Measurements from ENCODE around the gene TIMP2. TPM values are rescaled to one million over a fixed set of nuclear protein-coding genes. Genes with fewer than 3 reads are reported as not detected.

TIMP2 gene
- total and polyA plus RNA-seq, 2 of the 13 experiments (the other 11 are each of a cell fraction or from before 2014, with no cell fraction given): 3.8 to 8.5 TPM

GRCh38 chr17:78929908-78930775 lies 5.0 kb upstream of the TIMP2 start (continued):
- TF ChIP-seq ZNF777 (CRISPR knock-in tag; IDR thresholded peaks at IDR 0.05) (no peak), SKIL (CRISPR knock-in tag; IDR thresholded peaks at IDR 0.05; ENCODE audit: borderline replicate concordance) (0 out of 2 replicates have a peak, but pooled peaks have one; percentile 17), ZSCAN20 (CRISPR knock-in tag; IDR thresholded peaks at IDR 0.05; ENCODE audit: borderline replicate concordance) (no peak), MAX (IDR thresholded peaks at IDR 0.05) (0 out of 2 replicates have a peak, but pooled peaks have one; percentile 6), ZNF20 (CRISPR knock-in tag; IDR thresholded peaks at IDR 0.05) (no peak), ZNF564 (CRISPR knock-in tag; IDR thresholded peaks at IDR 0.05) (no peak), PAX8 (CRISPR knock-in tag; IDR thresholded peaks at IDR 0.05; ENCODE audit: borderline replicate concordance) (no peak), MXD1 (CRISPR knock-in tag; IDR thresholded peaks at IDR 0.05) (no peak), ZNF496 (CRISPR knock-in tag; IDR thresholded peaks at IDR 0.05; ENCODE audit: insufficient replicate concordance) (no peak), NR0B2 (CRISPR knock-in tag; IDR thresholded peaks at IDR 0.05) (0 out of 2 replicates have a peak, but pooled peaks have one; percentile 55), ZBTB39 (CRISPR knock-in tag; IDR thresholded peaks at IDR 0.05) (no peak), RFXANK (CRISPR knock-in tag; IDR thresholded peaks at IDR 0.05) (no peak), PHF5A (CRISPR knock-in tag; IDR thresholded peaks at IDR 0.05; ENCODE audit: low read depth, unreplicated experiment) (no peak), ZNF800 (CRISPR knock-in tag; IDR thresholded peaks at IDR 0.05) (no peak), ZNF276 (CRISPR knock-in tag; IDR thresholded peaks at IDR 0.05; ENCODE audit: low read depth) (no peak), RBM39 (IDR thresholded peaks at IDR 0.05; ENCODE audit: low read depth, low read length, poor library complexity, severe bottlenecking) (no peak), MIER2 (CRISPR knock-in tag; IDR thresholded peaks at IDR 0.05) (no peak), NFE2L1 (CRISPR knock-in tag; IDR thresholded peaks at IDR 0.05; ENCODE audit: borderline replicate concordance) (no peak)
